Esophagus muscularis mucosa (tissue), 4 donors: ENCODE data around the gene SH3D19. TPM values are rescaled to one million over a fixed set of nuclear protein-coding genes. Genes with fewer than 3 reads are reported as not detected.
"Not testable (repeated sequence)": the region's sequence is repeated elsewhere in the genome, so short reads cannot be mapped to it uniquely, and the experiment has no call there.

Source experiments
- DNase-seq: peaks from one replicate; pipeline ENCODE4 v3.0.0-alpha.2; 2017; ENCODE audit errors: extremely low spot score
- H3K27ac ChIP-seq, 4 donors: fragments of 200-600 bp; sonication (generic); replicated peaks in 1 of 4; 1 replicate in 3 of 4; 2 replicates in 1 of 4; pipeline ENCODE4 v1.5.1; 2016 to 2019; ENCODE audit warnings: mild to moderate bottlenecking in 1 of 4
- H3K27me3 ChIP-seq, 4 donors: fragments of 200-600 bp; sonication (generic); one replicate each; pipeline versions ENCODE4 v1.5.1 to v1.6.0; 2016 to 2019
- H3K36me3 ChIP-seq, 4 donors: fragments of 200-600 bp; sonication (generic); one replicate each; pipeline ENCODE4 v1.5.1; 2016 to 2019
- H3K4me1 ChIP-seq, 4 donors: fragments of 200-600 bp; sonication (generic); one replicate each; pipeline ENCODE4 v1.5.1; 2016 to 2019
- H3K4me3 ChIP-seq, 4 donors: fragments of 200-600 bp; sonication (generic); 1 replicate in 2 of 4; 2 replicates in 2 of 4; pipeline ENCODE4 v1.5.1; 2016 to 2019; ENCODE audit warnings: mild to moderate bottlenecking in 4 of 4, moderate library complexity in 1 of 4
- H3K9me3 ChIP-seq, 4 donors: fragments of 200-600 bp; sonication (generic); 1 replicate in 3 of 4; 2 replicates in 1 of 4; pipeline ENCODE4 v1.5.1; 2016 to 2019
- CTCF ChIP-seq, 3 experiments: fragments of 200-600 bp in 2 of 3; fragments of 450-650 bp in 1 of 3; sonication (generic) in 2 of 3; IDR thresholded peaks; one replicate each; pipeline ENCODE4 v1.5.1; 2017 to 2019; ENCODE audit warnings: antibody characterized with exemption in 3 of 3, mild to moderate bottlenecking in 2 of 3, moderate library complexity in 1 of 3
- EP300 ChIP-seq: sonication (generic); formaldehyde crosslinking; IDR thresholded peaks from one replicate; pipeline ENCODE4 v1.6.1; 2017; ENCODE audit warnings: antibody characterized with exemption
- POLR2A ChIP-seq: fragments of 450-650 bp; IDR thresholded peaks from one replicate; pipeline ENCODE4 v1.6.1; 2017; ENCODE audit warnings: antibody characterized with exemption, moderate library complexity, mild to moderate bottlenecking, low read depth
- POLR2AphosphoS5 ChIP-seq, 2 donors: sonication (generic); formaldehyde crosslinking; IDR thresholded peaks; one replicate each; pipeline ENCODE4 v1.6.1; 2017; ENCODE audit warnings: antibody characterized with exemption in 2 of 2
- WGBS: methylation state at CpG from one replicate; pipeline ENCODE4 v1.1.5; 2018; 5-methylcytosine and 5-hydroxymethylcytosine counted together
- intact Hi-C: fragments of 100-400 bp; cut with DNase I; formaldehyde crosslinking; loops from one replicate; pipeline ENCODE4 v1.15.1; 2023
- total RNA-seq, 4 donors: library from RNA; depleted of rRNA; stranded (reverse); fragments of >200 nt; gene quantifications; one replicate each; pipeline versions ENCODE4 v1.1.0 to v1.2.1, GENCODE V29; 2016

The SH3D19 gene
- total RNA-seq, 4 donors from 2014 or later, result 115 to 186 (median 177) TPM

GRCh38 chr4:151143811-151144210, 181.6 kb downstream of the SH3D19 start:
- no peak for DNase-seq
- peaks cover 0 to 3% (median 0%) of the 10 kb centered on the region in 4 donors for H3K4me1 ChIP-seq
- intact Hi-C loops, result no loop called here
- H3K27me3 ChIP-seq, result no peaks in the 10 kb centered on the region
- no peaks in the 10 kb centered on the region for H3K9me3 ChIP-seq
- H3K36me3 ChIP-seq, result peaks cover 18 to 96% (median 69%) of the 10 kb centered on the region in 4 donors
- no peak overlapping the region for H3K27ac ChIP-seq
- WGBS, result 93% methylated on average over 3 of the region's 3 CpGs
- no peak for TF ChIP-seq EP300
- no peak for TF ChIP-seq POLR2AphosphoS5 (IDR thresholded peaks at IDR 0.05)
- no peak for TF ChIP-seq POLR2A
- no peak for TF ChIP-seq CTCF (IDR thresholded peaks at IDR 0.05)
- no peak overlapping the region for H3K4me3 ChIP-seq

GRCh38 chr4:151143162-151143561, 182.2 kb downstream of the SH3D19 start:
- intact Hi-C loops, result no loop called here

DNA sequence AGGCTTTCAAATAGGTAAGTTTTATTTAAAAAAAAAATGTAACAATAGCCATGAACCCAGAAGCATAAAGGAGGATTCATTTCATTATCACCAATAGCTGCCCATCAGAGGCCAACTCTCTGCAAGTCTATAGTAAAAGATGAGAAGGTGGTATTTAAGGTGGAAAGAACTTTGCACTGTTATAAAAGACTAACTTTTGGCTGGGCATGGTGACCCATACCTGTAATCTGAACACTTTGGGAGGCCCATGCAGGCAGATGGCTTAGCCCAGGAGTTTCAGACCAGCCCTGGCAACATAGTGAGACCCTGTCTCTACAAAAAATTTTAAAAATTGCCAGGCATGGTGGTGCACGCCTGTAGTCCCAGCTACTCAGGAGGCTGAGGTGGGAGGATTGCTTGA, 182.6 kb downstream of the SH3D19 start:
- intact Hi-C loops, result no loop called here
- Histone ChIP-seq H3K27me3 (no peaks in the 10 kb centered on the region), H3K4me3 (no peak overlapping the region), H3K36me3 (peaks cover 18 to 96% (median 67%) of the 10 kb centered on the region in 4 donors), H3K27ac (no peak overlapping the region), H3K9me3 (no peaks in the 10 kb centered on the region), H3K4me1 (peaks cover 0 to 3% (median 0%) of the 10 kb centered on the region in 4 donors)
- WGBS, result 79% methylated on average over 1 of the region's 1 CpG
- TF ChIP-seq POLR2A (no peak), CTCF (IDR thresholded peaks at IDR 0.05) (no peak), POLR2AphosphoS5 (IDR thresholded peaks at IDR 0.05) (no peak), EP300 (no peak)
- DNase-seq, result no peak

More at GRCh38 chr4:151143162-151143561, 182.2 kb downstream of the SH3D19 start:
- no peaks in the 10 kb centered on the region for H3K9me3 ChIP-seq
- H3K36me3 ChIP-seq, result peaks cover 18 to 96% (median 67%) of the 10 kb centered on the region in 4 donors
- no peak overlapping the region for H3K27ac ChIP-seq
- TF ChIP-seq CTCF (IDR thresholded peaks at IDR 0.05) (no peak), POLR2A (no peak), EP300 (no peak), POLR2AphosphoS5 (IDR thresholded peaks at IDR 0.05) (no peak)
- H3K4me1 ChIP-seq, result peaks cover 0 to 3% (median 0%) of the 10 kb centered on the region in 4 donors
- DNase-seq, result no peak
- WGBS, result 62% methylated on average over 2 of the region's 2 CpGs
- H3K4me3 ChIP-seq, result no peak overlapping the region
- no peaks in the 10 kb centered on the region for H3K27me3 ChIP-seq

GRCh38 chr4:151139814-151140213, 185.6 kb downstream of the SH3D19 start:
- DNase-seq, result no peak
- H3K27me3 ChIP-seq, result no peaks in the 10 kb centered on the region
- intact Hi-C loops, result no loop called here
- no peaks in the 10 kb centered on the region for H3K4me1 ChIP-seq
- TF ChIP-seq CTCF (IDR thresholded peaks at IDR 0.05), result no peak
- TF ChIP-seq EP300, result no peak
- no peak for TF ChIP-seq POLR2A
- no peak for TF ChIP-seq POLR2AphosphoS5 (IDR thresholded peaks at IDR 0.05)
- no peak overlapping the region for H3K27ac ChIP-seq
- no peaks in the 10 kb centered on the region for H3K9me3 ChIP-seq
- H3K36me3 ChIP-seq, result peaks cover 8 to 98% (median 73%) of the 10 kb centered on the region in 4 donors
- 90% methylated on average over 1 of the region's 1 CpG for WGBS
- H3K4me3 ChIP-seq, result no peak overlapping the region

DNA sequence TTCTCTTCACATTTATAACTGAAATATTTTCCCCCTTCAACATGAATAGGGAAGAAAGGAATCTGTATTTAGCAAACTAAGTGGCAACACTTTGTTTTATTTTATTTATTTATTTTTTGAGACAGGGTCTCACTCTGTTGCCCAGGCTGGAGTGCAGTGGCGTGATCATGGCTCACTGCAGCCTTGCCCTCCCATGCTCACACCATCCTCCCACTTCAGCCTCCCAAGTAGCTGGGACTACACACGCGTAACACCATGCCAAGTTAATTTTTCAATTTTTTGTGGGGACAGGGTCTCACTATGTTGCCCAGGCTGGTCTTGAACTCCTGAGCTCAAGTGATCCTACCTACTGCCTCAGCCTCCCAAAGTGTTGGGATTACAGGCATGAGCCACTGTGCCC, 189.4 kb downstream of the SH3D19 start:
- H3K9me3 ChIP-seq, H3K27ac ChIP-seq, H3K4me3 ChIP-seq, DNase-seq, H3K4me1 ChIP-seq, intact Hi-C loops, H3K27me3 ChIP-seq: not testable (repeated sequence)
- 96% methylated on average over 3 of the region's 3 CpGs for WGBS
- peaks cover 12 to 96% (median 78%) of the 10 kb centered on the region in 4 donors for H3K36me3 ChIP-seq
